HepG2 (cell line): Measurements from ENCODE around the gene RAC3. TPM values are rescaled to one million over a fixed set of nuclear protein-coding genes. Genes with fewer than 3 reads are reported as not detected.

Experiments
- ARHGAP35 ChIP-seq: sonication (generic); formaldehyde crosslinking; IDR thresholded peaks from 2 replicates; pipeline ENCODE4 v1.9.0; 2022; ENCODE audit warnings: mild to moderate bottlenecking, inconsistent platforms, moderate library complexity, missing genetic modification reagents, borderline replicate concordance
- CSRNP2 ChIP-seq: sonication (generic); formaldehyde crosslinking; conservative IDR thresholded peaks from 2 replicates; pipeline ENCODE4 v1.8.0; 2022; ENCODE audit warnings: low read depth, missing genetic modification reagents
- ELF3 ChIP-seq: IDR thresholded peaks from 2 replicates; pipeline ENCODE4 v1.6.1; 2016; ENCODE audit warnings: missing genetic modification reagents, missing compliant biosample characterization
- GABPA ChIP-seq, 2 experiments: IDR thresholded peaks; 2 replicates each; pipeline ENCODE4 v1.6.1; 2011 to 2016; ENCODE audit warnings: low read depth in 2 of 2, low read length in 1 of 2, missing biosample characterization in 1 of 2, missing genetic modification characterization in 1 of 2
- MYC ChIP-seq: sonication (generic); formaldehyde crosslinking; IDR thresholded peaks from 2 replicates; pipeline ENCODE4 v1.9.0; 2021; ENCODE audit warnings: missing genetic modification reagents, borderline replicate concordance
- NR2F2 ChIP-seq: IDR thresholded peaks from 2 replicates; pipeline ENCODE4 v1.6.1; 2012; ENCODE audit warnings: low read depth, inconsistent platforms, borderline replicate concordance
- PAF1 ChIP-seq: IDR thresholded peaks from 2 replicates; pipeline ENCODE4 v1.6.1; 2016; ENCODE audit warnings: missing genetic modification reagents, missing compliant biosample characterization
- PCBP1 ChIP-seq: fragments of 200-400 bp; formaldehyde crosslinking; IDR thresholded peaks from 2 replicates; pipeline ENCODE4 v1.6.1; 2017; ENCODE audit warnings: mild to moderate bottlenecking, low read depth, low read length, borderline replicate concordance
- POLR2G ChIP-seq: fragments of 200-400 bp; formaldehyde crosslinking; IDR thresholded peaks from 2 replicates; pipeline ENCODE4 v1.6.1; 2018; ENCODE audit warnings: mild to moderate bottlenecking, low read depth, low read length, moderate library complexity
- REST ChIP-seq, 2 experiments: IDR thresholded peaks; 2 replicates each; pipeline ENCODE4 v1.6.1; 2011 to 2012; ENCODE audit warnings: low read length in 2 of 2, borderline replicate concordance in 1 of 2, low read depth in 1 of 2, mild to moderate bottlenecking in 1 of 2, moderate library complexity in 1 of 2
- SKI ChIP-seq: fragments of 450-650 bp; IDR thresholded peaks from one replicate; pipeline ENCODE4 v1.6.1; 2018; ENCODE audit warnings: mild to moderate bottlenecking; ENCODE audit not compliant: partially characterized antibody
- SRY ChIP-seq: sonication (generic); formaldehyde crosslinking; IDR thresholded peaks from 2 replicates; pipeline ENCODE4 v1.8.0; 2022; ENCODE audit warnings: mild to moderate bottlenecking, missing genetic modification reagents
- THAP11 ChIP-seq: IDR thresholded peaks from 2 replicates; pipeline ENCODE4 v1.6.1; 2016; ENCODE audit warnings: missing biosample characterization, missing genetic modification reagents
- YEATS2 ChIP-seq: sonication (generic); formaldehyde crosslinking; IDR thresholded peaks from 2 replicates; pipeline ENCODE4 v1.4.0; 2020; ENCODE audit warnings: missing genetic modification reagents, borderline replicate concordance
- ZNF383 ChIP-seq: sonication (generic); formaldehyde crosslinking; IDR thresholded peaks from 2 replicates; pipeline ENCODE4 v1.4.0; 2020; ENCODE audit warnings: missing genetic modification reagents, mild to moderate bottlenecking, borderline replicate concordance
- ZNF546 ChIP-seq: sonication (generic); formaldehyde crosslinking; conservative IDR thresholded peaks from 2 replicates; pipeline ENCODE4 v1.8.1; 2023; ENCODE audit warnings: mild to moderate bottlenecking, missing genetic modification reagents
- ZNF672 ChIP-seq: sonication (generic); formaldehyde crosslinking; IDR thresholded peaks from 2 replicates; pipeline ENCODE4 v1.8.1; 2022; ENCODE audit warnings: missing genetic modification reagents
- polyA plus RNA-seq, 8 experiments: library from polyadenylated mRNA; depleted of rRNA in 3 of 8; stranded (reverse) in 7 of 8; unstranded in 1 of 8; fragments of >200 nt; fragmentation: Illumina TruSeq in 4 of 8; extraction: Trizol in 4 of 8; gene quantifications; 2 replicates each; pipeline versions ENCODE4 v1.2.1 to v1.2.3, GENCODE V29; 2011 to 2016; ENCODE audit warnings: low read depth in 4 of 8, missing spikeins in 1 of 8, mixed read lengths in 1 of 8; ENCODE audit not compliant: insufficient read depth in 1 of 8
- total RNA-seq, 5 experiments: library from RNA; depleted of rRNA; stranded (reverse); fragments of >200 nt; fragmentation: Illumina TruSeq; extraction: Trizol; gene quantifications; 2 replicates each; pipeline ENCODE4 v1.2.3, GENCODE V29; 2016; ENCODE audit warnings: low read depth in 1 of 5
- TF ChIP-seq, protein P1 (sequence below): sonication (generic); formaldehyde crosslinking; IDR thresholded peaks from 2 replicates; pipeline ENCODE4 v1.4.0; 2020; ENCODE audit warnings: missing genetic modification reagents, mild to moderate bottlenecking, borderline replicate concordance

Gene RAC3
- total and polyA plus RNA-seq, 2 of the 13 experiments (the other 11 are each of a cell fraction or from before 2014, with no cell fraction given), result 10.5 to 21.3 TPM

GRCh38 chr17:82018152-82018988 lies 13.1 kb upstream of the RAC3 start (continued):
- TF ChIP-seq ZNF672 (CRISPR knock-in tag) (no peak), POLR2G (peak; percentile 27), PCBP1 (0 out of 2 replicates have a peak, but pooled peaks have one; percentile 10), ARHGAP35 (no peak), THAP11 (peak; percentile 4; the same call in 1 of the 2 replicates), CSRNP2 (CRISPR knock-in tag) (no peak), REST (IDR thresholded peaks at IDR 0.05; ENCODE audit: borderline replicate concordance in 1 of 2, low read depth in 1 of 2, low read length in 2 of 2) (no peak), ELF3 (CRISPR knock-in tag) (no peak), MYC (CRISPR knock-in tag) (0 out of 2 replicates have a peak, but pooled peaks have one; percentile 10), YEATS2 (0 out of 2 replicates have a peak, but pooled peaks have one; percentile 11), PAF1 (CRISPR knock-in tag) (peak; percentile 83), ZNF383 (no peak), NR2F2 (no peak), ZNF546 (CRISPR knock-in tag) (no peak), SKI (no peak), SRY (CRISPR knock-in tag) (no peak), GABPA (IDR thresholded peaks at IDR 0.05; ENCODE audit: low read depth, low read length) (no peak), GABPA (CRISPR knock-in tag; IDR thresholded peaks at IDR 0.05; ENCODE audit: low read depth) (no peak)
- TF ChIP-seq, protein P1, sequence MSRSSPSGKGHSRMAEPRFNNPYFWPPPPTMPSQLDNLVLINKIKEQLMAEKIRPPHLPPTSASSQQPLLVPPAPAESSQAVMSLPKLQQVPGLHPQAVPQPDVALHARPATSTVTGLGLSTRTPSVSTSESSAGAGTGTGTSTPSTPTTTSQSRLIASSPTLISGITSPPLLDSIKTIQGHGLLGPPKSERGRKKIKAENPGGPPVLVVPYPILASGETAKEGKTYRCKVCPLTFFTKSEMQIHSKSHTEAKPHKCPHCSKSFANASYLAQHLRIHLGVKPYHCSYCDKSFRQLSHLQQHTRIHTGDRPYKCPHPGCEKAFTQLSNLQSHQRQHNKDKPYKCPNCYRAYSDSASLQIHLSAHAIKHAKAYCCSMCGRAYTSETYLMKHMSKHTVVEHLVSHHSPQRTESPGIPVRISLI (CRISPR knock-in tag), result no peak
